ENCODE results near the gene ZBTB11. TPM values are rescaled to one million over a fixed set of nuclear protein-coding genes. Genes with fewer than 3 reads are reported as not detected.

Gene ZBTB11
- total RNA-seq, 2 donors from 2014 or later: 12.2 to 14.3 TPM

- H3K9me3 ChIP-seq: no peaks in the 10 kb centered on the region
- H3K4me1 ChIP-seq: no peaks in the 10 kb centered on the region
- DNase-seq: no peak
- H3K27ac ChIP-seq: no peak overlapping the region
- H3K9ac ChIP-seq (ENCODE audit: low read depth in 2 of 2, low read length in 2 of 2): no peak overlapping the region
- H3K36me3 ChIP-seq: no peaks in the 10 kb centered on the region
- intact Hi-C loops (cut with DNase I): no loop called here
- no peak overlapping the region for H3K4me3 ChIP-seq
- no peak for TF ChIP-seq CTCF (IDR thresholded peaks at IDR 0.05)
- no peaks in the 10 kb centered on the region for H3K27me3 ChIP-seq
Observed at GRCh38 chr3:101638261-101638745, 38.6 kb downstream of the ZBTB11 start.

DNA sequence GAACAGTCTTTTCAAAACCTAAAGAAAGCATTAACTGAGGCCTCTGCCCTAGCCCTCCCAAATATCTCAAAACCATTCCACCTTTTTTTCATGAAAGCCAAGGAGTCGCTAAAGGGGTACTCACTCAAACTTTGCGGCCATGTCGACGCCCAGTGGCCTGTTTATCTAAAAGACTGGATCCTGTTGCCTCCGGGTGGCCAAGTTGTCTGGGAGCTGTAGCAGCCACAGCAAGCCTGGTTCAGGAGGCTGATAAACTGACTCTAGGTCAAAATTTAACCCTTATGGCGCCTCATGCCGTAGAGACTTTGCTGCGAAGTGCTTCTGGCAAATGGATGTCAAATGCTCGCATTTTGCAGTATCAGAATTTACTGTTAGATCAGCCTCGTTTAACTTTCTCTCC lies 39.5 kb downstream of the ZBTB11 start:
- H3K36me3 ChIP-seq: no peaks in the 10 kb centered on the region
- no peak for TF ChIP-seq CTCF (IDR thresholded peaks at IDR 0.05)
- no peaks in the 10 kb centered on the region for H3K4me1 ChIP-seq
- no peak overlapping the region for H3K4me3 ChIP-seq
- intact Hi-C loops (cut with DNase I): no loop called here
- DNase-seq: no peak
- H3K9me3 ChIP-seq: no peaks in the 10 kb centered on the region
- no peaks in the 10 kb centered on the region for H3K27me3 ChIP-seq
- no peak overlapping the region for H3K9ac ChIP-seq (ENCODE audit: low read depth in 2 of 2, low read length in 2 of 2)
- no peak overlapping the region for H3K27ac ChIP-seq

DNA sequence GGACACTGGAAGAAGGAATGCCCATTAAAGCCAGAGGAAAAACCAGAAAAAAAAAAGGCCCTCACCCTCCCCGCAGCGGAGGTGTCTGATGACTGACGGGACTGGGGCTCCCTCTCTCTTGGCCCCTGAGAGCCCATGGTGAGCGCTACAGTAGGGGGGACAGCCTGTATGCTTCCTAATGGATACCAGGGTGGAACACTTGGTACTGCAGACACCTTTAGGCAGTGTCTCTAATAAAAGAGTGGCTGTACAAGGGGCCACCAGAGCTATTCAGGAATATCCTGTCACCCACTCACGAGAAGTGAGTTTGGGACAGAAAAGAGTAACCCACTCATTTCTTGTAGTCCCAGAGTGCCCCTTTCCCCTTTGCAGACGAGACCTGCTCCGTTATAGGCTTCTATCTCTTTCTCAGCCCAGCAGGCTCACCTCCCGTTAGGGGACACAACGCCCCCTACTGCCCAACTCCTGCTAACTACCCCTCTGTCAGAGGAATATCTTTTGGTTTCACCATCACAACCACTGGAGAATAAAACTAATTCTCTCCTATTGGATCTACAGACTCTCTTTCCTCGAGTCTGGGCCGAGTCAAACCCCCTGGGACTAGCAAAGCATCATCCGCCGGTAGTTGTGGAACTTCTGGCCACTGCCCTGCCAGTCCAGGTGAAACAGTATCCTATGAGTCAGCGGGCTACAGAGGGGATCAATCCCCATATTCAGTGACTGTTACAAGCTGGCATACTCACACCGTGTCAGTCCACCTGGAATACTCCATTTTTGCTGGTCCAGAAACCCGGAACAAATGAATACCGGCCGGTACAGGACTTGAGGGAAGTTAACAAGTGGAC lies 40.8 kb downstream of the ZBTB11 start:
- Histone ChIP-seq H3K4me1 (no peaks in the 10 kb centered on the region), H3K27me3 (no peaks in the 10 kb centered on the region), H3K36me3 (no peaks in the 10 kb centered on the region), H3K9ac (ENCODE audit: low read depth in 2 of 2, low read length in 2 of 2) (no peak overlapping the region), H3K27ac (no peak overlapping the region), H3K9me3 (no peaks in the 10 kb centered on the region), H3K4me3 (no peak overlapping the region)
- intact Hi-C loops (cut with DNase I): no loop called here
- peak; percentile 44 for TF ChIP-seq CTCF (IDR thresholded peaks at IDR 0.05)
- DNase-seq: peak; percentile 56

DNA sequence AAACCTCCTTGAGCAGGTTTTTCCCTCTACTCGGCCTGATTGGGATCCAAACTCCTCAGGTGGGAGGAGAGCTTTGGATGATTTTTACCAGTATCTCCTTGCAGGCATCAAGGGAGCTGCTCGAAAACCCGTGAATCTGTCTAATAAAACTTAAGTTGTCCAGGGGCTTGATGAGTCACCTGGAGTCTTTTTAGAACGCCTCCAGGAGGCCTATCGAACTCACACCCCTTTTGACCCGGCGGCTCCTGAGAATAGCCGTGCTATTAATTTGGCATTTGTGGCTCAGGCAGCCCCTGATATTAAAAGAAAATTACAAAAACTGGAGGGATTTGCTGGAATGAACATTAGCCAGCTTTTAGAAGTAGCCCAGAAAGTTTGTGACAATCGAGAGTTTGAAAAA lies 41.6 kb downstream of the ZBTB11 start:
- TF ChIP-seq CTCF (IDR thresholded peaks at IDR 0.05): no peak
- no peak for DNase-seq
- intact Hi-C loops (cut with DNase I): no loop called here
- Histone ChIP-seq H3K36me3 (no peaks in the 10 kb centered on the region), H3K27ac (no peak overlapping the region), H3K4me3 (no peak overlapping the region), H3K9me3 (no peaks in the 10 kb centered on the region), H3K4me1 (no peaks in the 10 kb centered on the region), H3K9ac (ENCODE audit: low read depth in 2 of 2, low read length in 2 of 2) (no peak overlapping the region), H3K27me3 (no peaks in the 10 kb centered on the region)

DNA sequence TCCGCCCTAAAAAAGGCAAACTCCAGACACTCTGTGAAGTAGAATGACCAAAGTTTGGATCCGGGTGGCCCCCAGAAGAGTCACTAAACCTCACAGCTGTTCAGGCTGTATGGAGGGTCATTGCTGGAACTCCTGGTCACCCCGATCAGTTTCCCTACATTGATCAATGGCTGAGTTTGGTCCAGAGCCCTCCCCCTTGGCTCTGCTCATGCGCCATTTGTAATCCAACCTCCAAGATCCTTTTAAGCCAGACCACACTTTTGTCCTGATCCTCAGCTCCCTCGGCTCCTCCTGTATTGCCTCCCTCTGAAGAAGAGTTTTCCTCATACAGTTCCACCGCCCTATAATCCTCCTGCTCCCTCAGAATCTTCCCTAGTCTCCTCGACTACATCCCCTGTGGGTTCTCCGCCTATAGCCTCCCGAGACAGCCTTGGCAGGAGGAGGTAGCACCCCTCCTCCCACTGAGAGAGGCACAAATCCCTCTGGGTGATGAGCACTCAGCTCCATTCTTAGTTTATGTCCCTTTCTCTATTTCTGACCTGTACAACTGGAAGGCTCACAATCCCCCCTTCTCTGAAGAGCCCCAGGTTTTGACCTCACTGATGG lies 42.2 kb downstream of the ZBTB11 start:
- intact Hi-C loops (cut with DNase I): no loop called here
- Histone ChIP-seq H3K27me3 (no peaks in the 10 kb centered on the region), H3K36me3 (no peaks in the 10 kb centered on the region), H3K9ac (ENCODE audit: low read depth in 2 of 2, low read length in 2 of 2) (no peak overlapping the region), H3K27ac (no peak overlapping the region), H3K9me3 (no peaks in the 10 kb centered on the region), H3K4me3 (no peak overlapping the region), H3K4me1 (no peaks in the 10 kb centered on the region)
- no peak for DNase-seq
- no peak for TF ChIP-seq CTCF (IDR thresholded peaks at IDR 0.05)

All from colonic mucosa (tissue), 4 donors.